Measurements from ENCODE around the gene AHCYL2.

DNA sequence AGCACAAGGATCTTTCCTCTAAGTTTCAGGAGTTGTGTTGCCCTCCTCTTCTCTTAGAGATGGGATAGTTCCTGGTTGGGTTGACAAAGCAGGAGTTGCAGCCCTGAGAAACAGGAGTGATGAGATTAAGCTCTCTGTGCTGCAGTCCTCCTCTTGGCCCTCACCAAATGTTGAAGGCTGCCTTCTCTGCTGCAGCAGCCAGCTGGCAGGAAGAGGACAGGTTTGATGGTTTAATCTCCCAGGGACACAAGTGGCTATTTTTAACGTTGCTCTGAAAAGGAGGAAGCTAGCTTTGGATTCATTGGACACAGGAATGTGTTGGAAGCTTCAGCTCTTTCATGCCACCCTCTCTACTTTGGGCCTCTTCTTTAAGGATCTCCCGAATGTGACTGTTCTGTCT lies 218.8 kb downstream of the AHCYL2 start:
- TF ChIP-seq ZNF274 (IDR thresholded peaks at IDR 0.05; ENCODE audit: low read depth, low read length) (no peak), MAX (IDR thresholded peaks at IDR 0.05) (no peak)

Data from HCT116 (cell line).